Measurements from ENCODE around the gene FILIP1.

DNA sequence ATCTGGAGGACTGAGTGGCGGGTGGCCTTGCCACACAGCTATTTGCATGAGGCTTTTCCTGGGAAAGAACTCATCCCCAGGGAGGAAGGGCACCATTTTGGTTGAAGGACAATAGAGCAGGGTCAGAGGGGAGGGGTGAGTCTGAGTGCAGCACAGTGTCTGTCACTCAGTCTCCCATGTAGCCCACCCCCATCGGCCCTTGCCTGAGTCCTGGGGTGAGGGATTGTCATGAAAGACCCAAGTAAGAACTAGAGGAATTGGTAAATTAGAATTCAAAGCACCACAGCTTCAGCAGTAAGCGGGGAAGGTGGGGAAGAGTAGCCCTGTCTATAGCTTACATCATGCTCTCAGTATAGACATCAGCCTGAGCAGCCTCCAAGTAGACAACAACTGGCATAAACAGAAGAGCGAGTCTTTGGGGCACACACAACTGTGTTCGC lies 118.6 kb downstream of the FILIP1 start:
- TF ChIP-seq, protein P1, sequence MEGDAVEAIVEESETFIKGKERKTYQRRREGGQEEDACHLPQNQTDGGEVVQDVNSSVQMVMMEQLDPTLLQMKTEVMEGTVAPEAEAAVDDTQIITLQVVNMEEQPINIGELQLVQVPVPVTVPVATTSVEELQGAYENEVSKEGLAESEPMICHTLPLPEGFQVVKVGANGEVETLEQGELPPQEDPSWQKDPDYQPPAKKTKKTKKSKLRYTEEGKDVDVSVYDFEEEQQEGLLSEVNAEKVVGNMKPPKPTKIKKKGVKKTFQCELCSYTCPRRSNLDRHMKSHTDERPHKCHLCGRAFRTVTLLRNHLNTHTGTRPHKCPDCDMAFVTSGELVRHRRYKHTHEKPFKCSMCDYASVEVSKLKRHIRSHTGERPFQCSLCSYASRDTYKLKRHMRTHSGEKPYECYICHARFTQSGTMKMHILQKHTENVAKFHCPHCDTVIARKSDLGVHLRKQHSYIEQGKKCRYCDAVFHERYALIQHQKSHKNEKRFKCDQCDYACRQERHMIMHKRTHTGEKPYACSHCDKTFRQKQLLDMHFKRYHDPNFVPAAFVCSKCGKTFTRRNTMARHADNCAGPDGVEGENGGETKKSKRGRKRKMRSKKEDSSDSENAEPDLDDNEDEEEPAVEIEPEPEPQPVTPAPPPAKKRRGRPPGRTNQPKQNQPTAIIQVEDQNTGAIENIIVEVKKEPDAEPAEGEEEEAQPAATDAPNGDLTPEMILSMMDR (IDR thresholded peaks at IDR 0.05 in 4 of 5, conservative IDR thresholded peaks at IDR 0.05 in 1 of 5), result no peak
- no peak for TF ChIP-seq POLR2A (IDR thresholded peaks at IDR 0.05)
